Measurements from ENCODE around the gene MCF2L2.
"Not testable (repeated sequence)": the region's sequence is repeated elsewhere in the genome, so short reads cannot be mapped to it uniquely, and the experiment has no call there.

Gene MCF2L2

GRCh38 chr3:183444748-183445147 lies 16.3 kb upstream of the MCF2L2 start:
- DNase-seq (ENCODE audit: low spot score) = no peak

DNA sequence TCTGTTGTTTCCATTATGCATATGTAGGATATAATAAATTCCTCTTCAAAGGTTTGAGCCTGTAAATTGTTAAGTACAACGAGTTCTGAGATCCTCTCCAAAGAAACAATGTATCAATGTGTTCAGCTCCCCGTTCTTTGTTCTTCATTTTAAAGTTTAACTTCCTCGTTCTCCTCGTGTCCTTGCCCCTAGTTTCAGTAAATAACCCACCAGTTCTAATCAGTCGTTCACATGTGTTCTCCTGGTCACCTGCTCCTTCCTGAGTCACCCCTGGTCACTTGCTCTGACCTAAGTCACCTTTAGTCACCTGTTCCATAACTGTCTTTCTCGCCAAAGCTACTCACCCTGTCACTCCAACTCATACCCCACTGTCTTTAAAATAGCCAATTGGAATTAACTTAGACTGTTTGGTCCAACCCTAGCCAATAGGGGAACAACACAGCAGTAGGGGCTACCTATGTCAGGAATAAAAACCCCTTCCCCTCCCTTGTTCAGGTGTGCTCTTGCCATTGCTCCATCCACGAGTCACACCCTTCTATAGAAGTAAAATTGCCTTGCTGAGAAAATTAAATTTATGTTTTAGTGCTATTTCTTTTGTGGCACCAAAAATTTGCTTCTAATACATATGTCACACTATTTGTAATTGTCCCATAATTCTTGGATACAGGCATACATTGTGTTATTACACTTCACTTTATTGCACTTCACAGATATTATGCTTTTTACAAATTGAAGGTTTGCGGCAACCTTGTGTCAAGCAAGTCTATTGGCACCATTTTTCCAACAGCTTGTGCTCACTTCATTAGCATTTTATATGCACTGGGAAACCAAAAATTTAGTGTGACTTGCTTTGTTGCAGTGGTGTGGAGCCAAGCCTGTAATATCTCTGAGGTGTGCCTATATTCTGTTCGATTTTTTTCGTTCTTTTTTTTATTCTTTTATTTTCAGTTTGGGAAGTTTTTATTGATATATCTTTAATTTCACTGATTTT lies 15.3 kb upstream of the MCF2L2 start:
- no peak for DNase-seq (ENCODE audit: low spot score)

DNA sequence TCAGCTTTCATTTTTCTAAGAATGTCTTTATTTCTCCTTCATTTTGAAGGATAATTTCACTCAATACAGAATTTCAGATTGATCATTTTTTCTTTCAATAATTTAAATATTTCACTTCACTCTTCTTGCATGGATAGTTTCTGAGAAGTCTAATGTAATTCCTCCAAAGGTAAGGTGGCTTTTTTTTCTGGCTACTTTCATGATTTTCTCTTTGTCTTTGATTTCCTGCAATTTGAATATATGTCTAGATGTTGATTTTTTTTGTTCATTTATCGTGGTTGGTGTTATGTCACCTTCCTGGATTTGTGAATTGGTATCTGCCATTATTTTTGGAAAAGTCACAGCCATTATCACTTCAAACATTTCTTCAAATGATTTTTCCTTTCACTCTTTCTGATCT lies 14.6 kb upstream of the MCF2L2 start:
- DNase-seq (ENCODE audit: low spot score) = no peak

GRCh38 chr3:183440521-183440920 lies 12.1 kb upstream of the MCF2L2 start:
- DNase-seq (ENCODE audit: low spot score) = not testable (repeated sequence)

GRCh38 chr3:183439515-183439914 lies 11.1 kb upstream of the MCF2L2 start:
- no peak for DNase-seq (ENCODE audit: low spot score)

DNA sequence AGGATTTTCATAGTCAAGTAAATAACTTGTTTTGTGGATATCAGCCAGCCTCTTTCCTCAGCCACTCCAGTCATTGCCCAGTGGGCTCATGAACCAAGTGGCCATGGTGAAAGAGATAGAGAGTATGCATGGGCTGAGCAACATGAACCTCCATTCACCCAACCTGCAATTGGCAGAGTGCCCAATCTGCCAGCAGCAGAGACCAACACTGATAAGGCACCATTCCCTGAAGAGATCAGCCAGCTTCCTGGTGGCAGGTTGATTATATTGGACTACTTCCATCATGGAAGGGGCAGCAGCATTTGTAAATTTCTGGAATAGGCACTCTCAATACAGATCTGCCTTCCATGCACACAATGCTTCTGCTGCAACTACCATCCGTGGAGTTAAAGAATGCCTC lies 10.3 kb upstream of the MCF2L2 start:
- DNase-seq (ENCODE audit: low spot score) = no peak

- no peak for DNase-seq (ENCODE audit: low spot score)
Observed at GRCh38 chr3:183437666-183438564, 9.5 kb upstream of the MCF2L2 start.

DNA sequence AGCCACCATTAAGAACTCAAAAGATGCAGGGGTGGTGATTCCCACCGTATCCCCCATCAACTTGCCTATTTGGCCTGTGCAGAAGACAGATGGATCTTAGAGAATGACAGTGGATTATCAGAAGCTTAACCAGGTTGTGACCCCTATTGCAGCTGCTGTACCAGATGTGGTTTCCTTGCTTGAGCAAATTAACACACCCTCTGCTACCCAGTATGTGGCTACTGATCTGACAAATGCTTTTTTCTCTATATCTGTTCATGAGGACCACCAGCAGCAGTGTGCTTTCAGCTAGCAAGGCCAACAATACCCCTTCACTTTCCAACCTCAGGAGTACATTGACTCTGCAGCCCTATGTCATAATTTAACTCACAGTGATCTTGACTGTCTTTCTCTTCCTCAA lies 8.6 kb upstream of the MCF2L2 start:
- DNase-seq (ENCODE audit: low spot score) = no peak

GRCh38 chr3:183435661-183436060 lies 7.2 kb upstream of the MCF2L2 start:
- no peak for DNase-seq (ENCODE audit: low spot score)

DNA sequence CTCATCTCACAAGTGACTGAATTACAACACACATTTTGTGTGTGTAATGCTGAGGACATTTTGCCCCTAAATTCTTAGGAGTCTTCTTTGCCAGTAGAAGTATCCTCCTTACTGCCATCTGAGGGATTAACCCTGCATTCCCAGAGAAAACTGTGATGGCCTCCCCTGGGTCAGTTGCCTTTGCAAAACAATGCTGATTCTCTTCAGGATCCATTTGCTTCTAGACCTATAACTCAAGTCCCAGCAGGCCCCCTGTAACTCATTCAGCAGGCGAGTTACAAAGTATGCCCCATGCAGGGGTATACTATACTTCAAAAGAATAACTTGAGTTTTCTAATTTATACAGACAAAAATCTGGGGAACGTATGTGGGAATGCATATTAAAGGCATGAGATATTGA lies 6.6 kb upstream of the MCF2L2 start:
- no peak for DNase-seq (ENCODE audit: low spot score)

- no peak for DNase-seq (ENCODE audit: low spot score)
Observed at GRCh38 chr3:183434503-183434902, 6.1 kb upstream of the MCF2L2 start.

- no peak for DNase-seq (ENCODE audit: low spot score)
Observed at GRCh38 chr3:183430325-183430957, 2.0 kb upstream of the MCF2L2 start.

- peak; percentile 66 for DNase-seq (ENCODE audit: low spot score)
Observed at GRCh38 chr3:183427876-183428446, 458 bp downstream of the MCF2L2 start.

DNA sequence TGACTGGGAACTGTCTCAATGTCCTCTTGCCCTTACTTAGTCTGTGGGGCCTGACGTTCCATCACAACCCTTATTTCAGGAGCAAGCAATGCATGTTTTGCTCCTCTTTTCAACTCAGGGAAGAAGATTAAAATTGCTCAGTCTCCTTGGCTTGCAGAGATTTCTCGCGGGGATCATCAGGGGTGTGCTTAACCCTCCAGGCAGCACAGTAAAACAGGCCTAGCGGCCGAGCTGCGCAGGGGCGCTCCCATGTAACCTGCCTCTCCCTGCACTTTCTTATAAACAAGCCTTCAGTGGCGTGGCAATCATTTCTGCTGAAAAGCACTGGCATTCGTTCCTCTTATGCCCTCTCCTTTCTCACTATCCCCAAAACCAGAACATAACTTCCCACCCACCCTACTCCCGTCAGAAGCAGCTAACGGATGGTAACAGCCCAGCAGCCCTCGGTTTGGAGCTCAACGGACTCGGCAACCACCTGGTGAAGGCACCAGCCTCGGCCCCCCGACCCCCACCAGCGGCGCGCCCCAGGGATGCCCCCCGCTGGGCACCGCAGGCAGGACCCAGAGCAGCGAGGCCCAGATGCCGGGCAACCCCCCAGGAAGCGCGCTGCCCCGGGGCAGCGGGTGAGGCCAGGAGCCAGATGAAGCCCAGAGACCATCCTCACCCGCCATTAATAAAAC lies 1.1 kb downstream of the MCF2L2 start:
- peak; percentile 19 for DNase-seq (ENCODE audit: low spot score)

DNA sequence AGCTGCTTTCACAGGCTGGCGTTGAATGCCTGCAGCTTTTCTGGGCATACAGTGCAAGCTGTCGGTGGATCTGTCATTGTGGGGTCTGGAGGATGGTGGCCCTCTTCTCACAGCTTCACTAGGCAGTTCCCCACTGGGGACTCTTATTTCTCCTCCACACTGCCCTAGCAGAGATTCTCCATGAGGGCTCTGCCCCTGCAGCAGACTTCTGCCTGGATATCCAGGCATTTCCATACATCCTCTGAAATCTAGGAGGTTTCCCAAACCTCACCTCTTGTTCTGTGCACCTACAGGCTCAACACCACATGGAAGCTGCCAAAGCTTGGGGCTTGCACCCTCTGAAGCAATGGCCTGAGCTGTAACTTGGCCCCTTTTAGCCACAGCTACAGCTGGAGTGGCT lies 9.6 kb downstream of the MCF2L2 start:
- DNase-seq (ENCODE audit: low spot score) = not testable (repeated sequence)

DNA sequence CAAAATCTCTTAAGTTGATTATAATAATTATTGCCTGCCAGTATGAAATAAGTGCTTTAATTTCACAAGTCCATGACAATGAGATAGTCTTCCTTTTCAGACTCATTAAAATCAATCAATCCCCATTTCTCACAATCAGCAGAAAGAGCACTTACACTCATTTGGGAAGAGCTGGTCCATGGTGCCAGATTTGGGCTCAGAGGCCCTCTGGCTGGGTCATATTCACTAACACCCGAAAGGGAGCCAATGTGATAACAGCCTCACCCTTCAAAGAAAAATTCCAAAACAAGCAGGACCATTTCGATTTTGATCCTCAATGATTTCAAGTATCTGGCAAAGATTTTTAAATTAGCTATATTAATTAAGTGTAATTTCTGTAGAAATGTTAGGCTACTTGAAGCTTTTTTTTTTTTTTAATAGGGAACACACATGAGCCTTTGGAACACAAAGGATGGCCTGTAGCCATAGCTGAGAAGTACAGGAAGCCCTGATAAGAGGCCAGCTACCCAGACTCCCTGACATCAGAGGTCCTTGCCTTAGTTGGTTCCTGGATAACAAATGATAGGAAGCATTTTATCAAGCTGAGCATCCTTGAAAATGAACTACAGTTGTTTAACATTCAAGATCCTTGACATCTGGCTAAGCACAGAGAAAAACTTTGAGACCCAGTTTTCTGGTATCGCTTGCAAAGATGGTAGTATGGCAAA lies 17.1 kb downstream of the MCF2L2 start:
- no peak for DNase-seq (ENCODE audit: low spot score)

DNA sequence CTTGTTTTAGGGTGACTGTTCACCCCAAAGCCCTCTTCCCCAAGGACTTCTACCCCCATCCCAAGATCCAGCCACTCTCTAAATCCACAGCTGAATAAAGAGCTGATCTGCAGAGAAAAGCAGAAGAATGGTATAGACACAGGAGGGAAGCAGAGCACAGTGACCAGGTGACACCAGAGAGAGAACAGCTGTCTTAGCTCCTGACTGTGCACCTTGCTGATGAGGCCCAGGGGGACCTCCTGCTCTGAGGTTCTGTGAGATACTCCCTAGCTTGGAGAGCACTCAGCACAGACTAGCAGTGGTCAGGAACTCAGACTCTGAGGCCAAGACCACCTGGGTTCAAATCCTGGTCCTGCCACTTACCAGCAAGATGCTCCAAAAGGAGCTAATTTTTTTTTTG lies 17.7 kb downstream of the MCF2L2 start:
- no peak for DNase-seq (ENCODE audit: low spot score)

GRCh38 chr3:183410280-183410679 lies 18.1 kb downstream of the MCF2L2 start:
- no peak for DNase-seq (ENCODE audit: low spot score)

- DNase-seq (ENCODE audit: low spot score) = no peak
Observed at GRCh38 chr3:183409219-183409618, 19.2 kb downstream of the MCF2L2 start.

DNA sequence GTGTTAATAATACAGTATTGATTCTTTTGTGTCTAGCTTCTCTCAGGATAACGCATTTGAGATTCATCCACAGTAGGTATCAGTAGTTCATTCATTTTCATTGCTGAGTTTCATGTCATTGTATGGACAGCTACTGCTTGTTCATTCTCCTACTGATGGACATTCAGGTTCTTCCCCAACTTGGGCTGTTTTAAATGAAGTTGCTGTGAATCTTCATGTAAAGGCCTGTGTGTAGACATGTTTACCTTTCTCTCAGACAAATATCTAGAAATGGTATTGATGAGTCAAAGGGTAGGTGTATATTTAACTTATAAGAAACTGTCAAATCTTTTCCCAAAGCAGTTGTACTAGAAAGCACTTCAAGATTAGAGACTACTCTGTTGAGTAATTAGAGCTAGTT lies 26.7 kb downstream of the MCF2L2 start:
- DNase-seq (ENCODE audit: low spot score) = no peak

- no peak for DNase-seq (ENCODE audit: low spot score)
Observed at GRCh38 chr3:183400352-183400751, 28.1 kb downstream of the MCF2L2 start.

Data from putamen (tissue), 1 donor.